Measurements from ENCODE around the gene KANSL1.

KANSL1 gene

GRCh38 chr17:46037722-46038255, 155.4 kb downstream of the KANSL1 start:
- no peaks in the 10 kb centered on the region for H3K4me1 ChIP-seq (ENCODE audit: control insufficient read depth, low read length)
- H3K79me2 ChIP-seq (ENCODE audit: control insufficient read depth, low read length), result no peaks in the 10 kb centered on the region; the same call in 1 of the 2 replicates
- no peaks in the 10 kb centered on the region for H3K27me3 ChIP-seq (ENCODE audit: control insufficient read depth, low read length)
- no peak overlapping the region for H3K27ac ChIP-seq (ENCODE audit: low read depth, low read length)
- TF ChIP-seq EZH2phosphoT487 (IDR thresholded peaks at IDR 0.05; ENCODE audit: borderline replicate concordance, low read length), result no peak
- TF ChIP-seq CTCF (IDR thresholded peaks at IDR 0.05; ENCODE audit: low read depth, low read length, poor library complexity, severe bottlenecking), result no peak
- H3F3A ChIP-seq (ENCODE audit: control insufficient read depth, insufficient read depth), result no peaks in the 10 kb centered on the region
- peaks cover 98% of the 10 kb centered on the region for H3K36me3 ChIP-seq (ENCODE audit: control insufficient read depth, low read length)
- H3K4me2 ChIP-seq (ENCODE audit: low read length), result no peak overlapping the region
- H4K20me1 ChIP-seq (ENCODE audit: control insufficient read depth, insufficient read depth, low read depth, low read length), result no peaks in the 10 kb centered on the region
- no peaks in the 10 kb centered on the region for H3K9me3 ChIP-seq (ENCODE audit: control insufficient read depth, insufficient read depth, low read length)
- no peak overlapping the region for H3K4me3 ChIP-seq (ENCODE audit: low read length)
- H3K9me2 ChIP-seq (replicated peaks; ENCODE audit: control insufficient read depth, low read length), result no peaks in the 10 kb centered on the region

- no peaks in the 10 kb centered on the region for H3K79me2 ChIP-seq (ENCODE audit: control insufficient read depth, low read length)
- no peak overlapping the region for H3K4me3 ChIP-seq (ENCODE audit: low read length)
- H3F3A ChIP-seq (ENCODE audit: control insufficient read depth, insufficient read depth), result no peaks in the 10 kb centered on the region
- H3K9me3 ChIP-seq (ENCODE audit: control insufficient read depth, insufficient read depth, low read length), result no peaks in the 10 kb centered on the region
- H3K9me2 ChIP-seq (replicated peaks; ENCODE audit: control insufficient read depth, low read length), result no peaks in the 10 kb centered on the region
- H3K27me3 ChIP-seq (ENCODE audit: control insufficient read depth, low read length), result no peaks in the 10 kb centered on the region
- TF ChIP-seq EZH2phosphoT487 (IDR thresholded peaks at IDR 0.05; ENCODE audit: borderline replicate concordance, low read length), result no peak
- no peak for TF ChIP-seq CTCF (IDR thresholded peaks at IDR 0.05; ENCODE audit: low read depth, low read length, poor library complexity, severe bottlenecking)
- no peaks in the 10 kb centered on the region for H3K4me1 ChIP-seq (ENCODE audit: control insufficient read depth, low read length)
- H3K4me2 ChIP-seq (ENCODE audit: low read length), result no peak overlapping the region
- no peaks in the 10 kb centered on the region for H4K20me1 ChIP-seq (ENCODE audit: control insufficient read depth, insufficient read depth, low read depth, low read length)
- peaks cover 100% of the 10 kb centered on the region for H3K36me3 ChIP-seq (ENCODE audit: control insufficient read depth, low read length)
- H3K27ac ChIP-seq (ENCODE audit: low read depth, low read length), result no peak overlapping the region
Measured at GRCh38 chr17:46036491-46036890, 156.7 kb downstream of the KANSL1 start.

- Histone ChIP-seq H3K4me1 (ENCODE audit: control insufficient read depth, low read length) (no peaks in the 10 kb centered on the region), H3K9me3 (ENCODE audit: control insufficient read depth, insufficient read depth, low read length) (no peaks in the 10 kb centered on the region), H3K4me2 (ENCODE audit: low read length) (no peak overlapping the region), H3F3A (ENCODE audit: control insufficient read depth, insufficient read depth) (no peaks in the 10 kb centered on the region), H3K27me3 (ENCODE audit: control insufficient read depth, low read length) (no peaks in the 10 kb centered on the region), H3K9me2 (replicated peaks; ENCODE audit: control insufficient read depth, low read length) (no peaks in the 10 kb centered on the region), H4K20me1 (ENCODE audit: control insufficient read depth, insufficient read depth, low read depth, low read length) (no peaks in the 10 kb centered on the region), H3K4me3 (ENCODE audit: low read length) (no peak overlapping the region), H3K79me2 (ENCODE audit: control insufficient read depth, low read length) (no peaks in the 10 kb centered on the region), H3K27ac (ENCODE audit: low read depth, low read length) (no peak overlapping the region), H3K36me3 (ENCODE audit: control insufficient read depth, low read length) (peaks cover 99% of the 10 kb centered on the region)
- TF ChIP-seq EZH2phosphoT487 (IDR thresholded peaks at IDR 0.05; ENCODE audit: borderline replicate concordance, low read length) (no peak), CTCF (IDR thresholded peaks at IDR 0.05; ENCODE audit: low read depth, low read length, poor library complexity, severe bottlenecking) (no peak)
Measured at GRCh38 chr17:46035112-46035818, 158.0 kb downstream of the KANSL1 start.

All from DOHH2 (cell line).